Parietal lobe (tissue), 1 donor: Measurements from ENCODE around the gene METAP1D. TPM values are rescaled to one million over a fixed set of nuclear protein-coding genes. Genes with fewer than 3 reads are reported as not detected.

Experiments used
- total RNA-seq: library from RNA; depleted of rRNA; stranded (reverse); fragments of >200 nt; gene quantifications from one replicate; pipeline ENCODE4 v1.2.3, GENCODE V29; 2014

The METAP1D gene
- 16.0 TPM for total RNA-seq

GRCh38 chr2:171999604-172000469 lies at the start of gene METAP1D:
Gene METAP1D (plus strand): TSS chr2:171999953. CDS start chr2:171999970, 17 bp downstream.

GRCh38 chr2:172085460-172086159 lies 85.9 kb downstream of the METAP1D start, which contains the start of gene DLX1:
Gene DLX1 (plus strand): TSS chr2:172085507. CDS start chr2:172085678, 171 bp downstream.

GRCh38 chr2:172102391-172103359 lies 102.9 kb downstream of the METAP1D start, which contains the start of gene DLX2:
Gene DLX2 (minus strand): TSS chr2:172102900. CDS start chr2:172102538, 362 bp downstream.

Other genes with a start within 250 kb of the METAP1D start
- gene SLC25A12, start 105.7 kb upstream of the METAP1D start, total RNA-seq, result 91.1 TPM
- 44.8 TPM for gene HAT1, start 77.5 kb upstream of the METAP1D start, total RNA-seq
- gene DLX1, start 85.6 kb downstream of the METAP1D start, total RNA-seq, result 31.6 TPM
- 9.4 TPM for gene DLX2, start 102.9 kb downstream of the METAP1D start, total RNA-seq